Measurements from ENCODE around the gene SF1. TPM values are rescaled to one million over a fixed set of nuclear protein-coding genes. Genes with fewer than 3 reads are reported as not detected.

SF1 gene
- total and polyA plus RNA-seq, 12 donors: 76.2 to 395 (median 213) TPM

- H3K4me3 ChIP-seq: no peak overlapping the region
- DNase-seq: peak in 1 of 7 donors; percentile 20
- peak overlapping the region in 1 of 5 donors; percentile 10 for H3K27ac ChIP-seq
- no peaks in the 10 kb centered on the region for H3K27me3 ChIP-seq
- WGBS, 4 donors: 63 to 73% (median 69%) methylated on average over 9 to 11 of the region's 11 CpGs
- intact Hi-C loops (cut with DNase I): no loop called here
- peaks cover 0 to 6% of the 10 kb centered on the region in 2 donors for H3K4me1 ChIP-seq (replicated peaks in 1 of 2)
- no peaks in the 10 kb centered on the region for H3K9me3 ChIP-seq (replicated peaks in 1 of 3)
- H3K36me3 ChIP-seq (replicated peaks in 1 of 2): peaks cover 0 to 13% of the 10 kb centered on the region in 2 donors
- no peak for TF ChIP-seq POLR2A (IDR thresholded peaks at IDR 0.05)
- TF ChIP-seq, protein P1, sequence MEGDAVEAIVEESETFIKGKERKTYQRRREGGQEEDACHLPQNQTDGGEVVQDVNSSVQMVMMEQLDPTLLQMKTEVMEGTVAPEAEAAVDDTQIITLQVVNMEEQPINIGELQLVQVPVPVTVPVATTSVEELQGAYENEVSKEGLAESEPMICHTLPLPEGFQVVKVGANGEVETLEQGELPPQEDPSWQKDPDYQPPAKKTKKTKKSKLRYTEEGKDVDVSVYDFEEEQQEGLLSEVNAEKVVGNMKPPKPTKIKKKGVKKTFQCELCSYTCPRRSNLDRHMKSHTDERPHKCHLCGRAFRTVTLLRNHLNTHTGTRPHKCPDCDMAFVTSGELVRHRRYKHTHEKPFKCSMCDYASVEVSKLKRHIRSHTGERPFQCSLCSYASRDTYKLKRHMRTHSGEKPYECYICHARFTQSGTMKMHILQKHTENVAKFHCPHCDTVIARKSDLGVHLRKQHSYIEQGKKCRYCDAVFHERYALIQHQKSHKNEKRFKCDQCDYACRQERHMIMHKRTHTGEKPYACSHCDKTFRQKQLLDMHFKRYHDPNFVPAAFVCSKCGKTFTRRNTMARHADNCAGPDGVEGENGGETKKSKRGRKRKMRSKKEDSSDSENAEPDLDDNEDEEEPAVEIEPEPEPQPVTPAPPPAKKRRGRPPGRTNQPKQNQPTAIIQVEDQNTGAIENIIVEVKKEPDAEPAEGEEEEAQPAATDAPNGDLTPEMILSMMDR (IDR thresholded peaks at IDR 0.05): no peak
These were observed 15.2 kb upstream of the SF1 start for GRCh38 chr11:64793271-64794160.

- H3K27me3 ChIP-seq: no peaks in the 10 kb centered on the region
- no peaks in the 10 kb centered on the region for H3K9me3 ChIP-seq (replicated peaks in 1 of 3)
- peaks cover 0 to 12% of the 10 kb centered on the region in 2 donors for H3K36me3 ChIP-seq (replicated peaks in 1 of 2)
- TF ChIP-seq, protein P1 (IDR thresholded peaks at IDR 0.05): no peak
- no peak for TF ChIP-seq POLR2A (IDR thresholded peaks at IDR 0.05)
- WGBS, 4 donors: 88 to 95% (median 94%) methylated on average over 4 of the region's 4 CpGs
- no peak overlapping the region for H3K27ac ChIP-seq
- intact Hi-C loops (cut with DNase I): no loop called here
- DNase-seq: no peak
- H3K4me3 ChIP-seq: no peak overlapping the region
- peaks cover 0 to 6% of the 10 kb centered on the region in 2 donors for H3K4me1 ChIP-seq (replicated peaks in 1 of 2)
These were observed 14.1 kb upstream of the SF1 start for GRCh38 chr11:64792482-64792881.

DNA sequence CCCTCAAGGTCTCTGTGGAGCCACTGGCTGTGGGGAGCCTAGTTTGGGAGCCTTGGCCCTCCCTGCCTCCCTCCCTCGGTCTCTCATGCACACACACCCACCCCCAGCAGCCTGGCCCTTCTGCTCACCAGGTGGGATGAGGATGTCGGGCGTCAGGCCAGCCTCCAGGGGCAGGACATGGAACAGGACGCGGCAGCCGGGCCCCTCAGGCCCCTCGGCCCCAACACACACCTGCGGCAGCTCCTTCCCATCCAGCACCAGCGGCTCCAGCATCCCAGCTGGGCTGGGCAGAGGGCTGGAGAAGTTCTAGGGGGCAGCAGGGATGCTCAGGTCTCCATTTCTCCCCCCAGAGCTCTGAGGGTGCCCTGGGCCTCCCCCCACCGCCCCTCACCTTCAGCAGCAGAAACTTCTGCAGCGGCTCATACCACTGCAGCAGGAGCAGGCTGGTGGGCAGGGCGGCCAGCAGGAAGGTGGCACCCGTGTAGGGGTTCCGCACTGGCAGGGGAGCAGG lies 13.5 kb upstream of the SF1 start:
- no peak for TF ChIP-seq POLR2A (IDR thresholded peaks at IDR 0.05)
- TF ChIP-seq, protein P1 (IDR thresholded peaks at IDR 0.05): no peak
- WGBS, 4 donors: 91 to 100% (median 94%) methylated on average over 1 to 14 of the region's 14 CpGs
- no peaks in the 10 kb centered on the region for H3K27me3 ChIP-seq
- peaks cover 0 to 6% of the 10 kb centered on the region in 2 donors for H3K4me1 ChIP-seq (replicated peaks in 1 of 2)
- intact Hi-C loops (cut with DNase I): no loop called here
- H3K9me3 ChIP-seq (replicated peaks in 1 of 3): no peaks in the 10 kb centered on the region
- H3K27ac ChIP-seq: no peak overlapping the region
- no peak overlapping the region for H3K4me3 ChIP-seq
- peaks cover 0 to 12% of the 10 kb centered on the region in 2 donors for H3K36me3 ChIP-seq (replicated peaks in 1 of 2)
- DNase-seq: peak in 1 of 7 donors; percentile 14

DNA sequence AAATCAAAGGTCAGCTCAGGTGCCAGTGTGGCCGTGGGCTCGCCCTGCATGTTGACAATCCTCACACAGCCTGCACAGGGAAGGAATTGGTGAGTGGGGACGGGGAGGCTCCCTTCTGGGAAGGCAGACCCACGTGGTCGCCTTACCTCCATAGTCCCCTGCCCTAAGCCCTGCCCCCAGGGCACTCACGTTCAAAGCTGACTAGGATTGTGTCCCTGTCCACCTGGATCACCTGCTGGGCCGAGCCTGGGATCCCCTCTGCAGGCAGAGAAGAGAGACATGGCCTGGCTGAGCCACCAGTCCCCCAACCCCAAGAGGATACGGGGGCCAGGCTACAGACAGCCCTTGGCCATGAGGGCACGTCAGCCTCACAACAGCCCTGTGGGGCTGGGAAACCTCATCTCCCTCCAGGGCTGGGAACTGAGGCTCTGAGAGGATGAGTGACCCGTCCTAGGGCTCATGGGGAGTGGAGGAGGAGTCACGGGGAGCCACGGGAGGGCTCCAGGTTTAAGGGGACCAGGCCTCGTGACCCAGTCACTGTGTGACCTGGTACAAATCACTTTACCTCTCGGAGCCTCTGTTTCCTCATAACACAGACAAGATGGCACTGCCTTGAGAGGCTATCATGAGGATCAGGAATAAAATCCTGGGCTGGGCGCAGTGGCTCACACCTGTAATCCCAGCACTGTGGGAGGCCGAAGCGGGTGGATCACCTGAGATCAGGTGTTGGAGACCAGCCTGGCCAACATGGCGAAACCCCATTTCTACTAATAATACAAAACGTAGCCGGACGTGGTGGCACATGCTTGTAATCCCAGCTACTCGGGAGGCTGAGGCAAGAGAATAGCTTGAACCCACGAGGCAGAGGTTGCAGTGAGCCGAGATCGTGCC lies 12.1 kb upstream of the SF1 start:
- Histone ChIP-seq H3K4me3 (no peak overlapping the region), H3K27ac (no peak overlapping the region), H3K27me3 (no peaks in the 10 kb centered on the region), H3K4me1 (replicated peaks in 1 of 2) (peaks cover 0 to 6% of the 10 kb centered on the region in 2 donors), H3K9me3 (replicated peaks in 1 of 3) (no peaks in the 10 kb centered on the region), H3K36me3 (replicated peaks in 1 of 2) (peaks cover 0 to 12% of the 10 kb centered on the region in 2 donors)
- peak in 1 of 7 donors; percentile 13 for DNase-seq
- intact Hi-C loops (cut with DNase I): no loop called here
- whole genome bisulfite sequencing, 4 donors: 87 to 93% (median 92%) methylated on average over 15 to 25 of the region's 25 CpGs
- TF ChIP-seq, protein P1 (IDR thresholded peaks at IDR 0.05): no peak
- no peak for TF ChIP-seq POLR2A (IDR thresholded peaks at IDR 0.05)

All from adrenal gland (tissue), 12 donors.